Measurements from ENCODE around the gene ZNF710.

Gene ZNF710

DNA sequence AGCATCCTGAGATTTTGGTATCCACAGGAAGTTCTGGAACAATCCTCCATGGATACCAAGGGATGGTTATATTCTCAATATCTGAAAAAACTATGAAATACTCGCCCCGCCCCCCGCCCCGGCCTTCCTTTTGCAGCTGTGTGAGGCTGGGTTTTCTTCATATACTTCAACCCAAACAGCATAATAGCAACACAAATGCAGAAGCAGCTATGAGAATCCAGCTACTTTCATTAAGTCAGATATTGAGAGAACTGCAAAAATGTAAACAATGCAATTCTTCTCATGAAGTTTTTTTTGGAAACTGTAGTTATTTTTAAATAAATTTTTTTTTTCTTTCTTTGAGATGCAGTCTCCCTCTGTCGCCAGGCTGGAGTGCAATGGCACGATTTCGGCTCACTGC lies 112.0 kb downstream of the ZNF710 start:
- H3K4me2 ChIP-seq (ENCODE audit: low read depth, low read length, poor library complexity, severe bottlenecking): no peak overlapping the region
- no peak overlapping the region for H3K9ac ChIP-seq (ENCODE audit: low read depth, low read length, poor library complexity, severe bottlenecking)
- no peaks in the 10 kb centered on the region for H3K9me2 ChIP-seq (replicated peaks; ENCODE audit: low read depth, low read length)
- no peak overlapping the region for H2AFZ ChIP-seq (ENCODE audit: low read length)
- H3K4me3 ChIP-seq (ENCODE audit: low read length, poor library complexity, severe bottlenecking): no peak overlapping the region
- H3K27me3 ChIP-seq (ENCODE audit: insufficient read depth, low read length, poor library complexity, severe bottlenecking): no peaks in the 10 kb centered on the region
- no peaks in the 10 kb centered on the region for H3K79me2 ChIP-seq (ENCODE audit: insufficient read depth, low read length)
- H3K9me3 ChIP-seq (ENCODE audit: insufficient read depth, low read depth, low read length): peaks cover 8% of the 10 kb centered on the region
- H3F3A ChIP-seq (ENCODE audit: low read depth): no peaks in the 10 kb centered on the region
- no peaks in the 10 kb centered on the region for H4K20me1 ChIP-seq (ENCODE audit: insufficient read depth, low read length, poor library complexity, severe bottlenecking)
- no peaks in the 10 kb centered on the region for H3K4me1 ChIP-seq (ENCODE audit: insufficient read depth, low read length, poor library complexity, severe bottlenecking)
- TF ChIP-seq EZH2phosphoT487 (IDR thresholded peaks at IDR 0.05; ENCODE audit: borderline replicate concordance): no peak
- no peak for TF ChIP-seq CTCF (conservative IDR thresholded peaks at IDR 0.05; ENCODE audit: low read length)
- H3K36me3 ChIP-seq (ENCODE audit: insufficient read depth, low read length): no peaks in the 10 kb centered on the region

DNA sequence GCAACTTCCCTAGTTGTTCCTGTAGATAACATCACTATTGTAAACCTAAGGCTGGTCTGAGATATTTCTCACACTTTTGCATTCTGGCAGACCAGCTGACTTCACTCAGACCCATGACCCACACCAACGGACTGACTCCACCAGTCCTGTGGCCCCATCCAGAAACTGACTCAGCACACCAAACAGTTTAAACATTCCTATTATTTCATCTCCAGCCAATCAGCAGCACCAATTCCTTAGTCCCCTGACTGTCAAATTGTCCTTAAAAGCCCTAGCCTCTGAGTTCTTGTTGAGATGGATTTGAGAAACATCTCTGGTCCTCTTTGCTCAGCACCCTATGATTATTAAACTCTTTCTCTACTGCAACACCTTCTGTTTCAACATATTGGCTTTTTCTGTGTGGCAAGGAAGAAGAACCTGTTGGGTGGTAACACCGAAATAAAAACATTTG lies 113.4 kb downstream of the ZNF710 start:
- no peak for TF ChIP-seq CTCF (conservative IDR thresholded peaks at IDR 0.05; ENCODE audit: low read length)
- TF ChIP-seq EZH2phosphoT487 (IDR thresholded peaks at IDR 0.05; ENCODE audit: borderline replicate concordance): no peak
- Histone ChIP-seq H2AFZ (ENCODE audit: low read length) (no peak overlapping the region), H3K9me3 (ENCODE audit: insufficient read depth, low read depth, low read length) (peaks cover 8% of the 10 kb centered on the region), H3K79me2 (ENCODE audit: insufficient read depth, low read length) (no peaks in the 10 kb centered on the region), H3F3A (ENCODE audit: low read depth) (no peaks in the 10 kb centered on the region), H3K36me3 (ENCODE audit: insufficient read depth, low read length) (no peaks in the 10 kb centered on the region), H4K20me1 (ENCODE audit: insufficient read depth, low read length, poor library complexity, severe bottlenecking) (no peaks in the 10 kb centered on the region), H3K9me2 (replicated peaks; ENCODE audit: low read depth, low read length) (no peaks in the 10 kb centered on the region), H3K4me3 (ENCODE audit: low read length, poor library complexity, severe bottlenecking) (no peak overlapping the region), H3K9ac (ENCODE audit: low read depth, low read length, poor library complexity, severe bottlenecking) (no peak overlapping the region), H3K27me3 (ENCODE audit: insufficient read depth, low read length, poor library complexity, severe bottlenecking) (no peaks in the 10 kb centered on the region), H3K4me2 (ENCODE audit: low read depth, low read length, poor library complexity, severe bottlenecking) (no peak overlapping the region), H3K4me1 (ENCODE audit: insufficient read depth, low read length, poor library complexity, severe bottlenecking) (no peaks in the 10 kb centered on the region)

GRCh38 chr15:90115783-90116182 lies 114.7 kb downstream of the ZNF710 start:
- H3K9me3 ChIP-seq (ENCODE audit: insufficient read depth, low read depth, low read length): peaks cover 8% of the 10 kb centered on the region

More at GRCh38 chr15:90115783-90116182, 114.7 kb downstream of the ZNF710 start:
- Histone ChIP-seq H3K9ac (ENCODE audit: low read depth, low read length, poor library complexity, severe bottlenecking) (no peak overlapping the region), H3K9me2 (replicated peaks; ENCODE audit: low read depth, low read length) (no peaks in the 10 kb centered on the region), H3F3A (ENCODE audit: low read depth) (no peaks in the 10 kb centered on the region), H2AFZ (ENCODE audit: low read length) (no peak overlapping the region), H3K27me3 (ENCODE audit: insufficient read depth, low read length, poor library complexity, severe bottlenecking) (no peaks in the 10 kb centered on the region), H3K36me3 (ENCODE audit: insufficient read depth, low read length) (no peaks in the 10 kb centered on the region), H4K20me1 (ENCODE audit: insufficient read depth, low read length, poor library complexity, severe bottlenecking) (no peaks in the 10 kb centered on the region), H3K4me3 (ENCODE audit: low read length, poor library complexity, severe bottlenecking) (no peak overlapping the region), H3K79me2 (ENCODE audit: insufficient read depth, low read length) (no peaks in the 10 kb centered on the region), H3K4me1 (ENCODE audit: insufficient read depth, low read length, poor library complexity, severe bottlenecking) (no peaks in the 10 kb centered on the region), H3K4me2 (ENCODE audit: low read depth, low read length, poor library complexity, severe bottlenecking) (no peak overlapping the region)
- TF ChIP-seq CTCF (conservative IDR thresholded peaks at IDR 0.05; ENCODE audit: low read length) (no peak), EZH2phosphoT487 (IDR thresholded peaks at IDR 0.05; ENCODE audit: borderline replicate concordance) (no peak)
